ENCODE results near the gene CPAMD8.
"Not testable (repeated sequence)": the region's sequence is repeated elsewhere in the genome, so short reads cannot be mapped to it uniquely, and the experiment has no call there.

- TF ChIP-seq CTCF, EP300, POLR2A (IDR thresholded peaks at IDR 0.05): not testable (repeated sequence)
These were observed 151.7 kb downstream of the CPAMD8 start for GRCh38 chr19:16874978-16875299.

Data from ovary (tissue), 3 donors.